K562 (cell line): ENCODE measurements around the gene RASGRP2. TPM values are rescaled to one million over a fixed set of nuclear protein-coding genes. Genes with fewer than 3 reads are reported as not detected.

Experiments used
- CBX3 ChIP-seq, 2 experiments: IDR thresholded peaks; 1 replicate in 1 of 2; 2 replicates in 1 of 2; pipeline ENCODE4 v1.6.1; 2012; ENCODE audit warnings: inconsistent platforms in 2 of 2, low read length in 2 of 2, borderline replicate concordance in 1 of 2, control low read depth in 1 of 2
- CEBPG ChIP-seq, 3 experiments: fragments of 200-800 bp in 1 of 3; sonication (Bioruptor generic) in 1 of 3; sonication (generic) in 1 of 3; formaldehyde crosslinking in 1 of 3; IDR thresholded peaks in 2 of 3; conservative IDR thresholded peaks in 1 of 3; 2 replicates each; pipeline versions ENCODE4 v1.6.1 to v1.8.0; 2016 to 2022; ENCODE audit warnings: missing compliant biosample characterization in 2 of 3, missing genetic modification characterization in 2 of 3, mild to moderate bottlenecking in 1 of 3, missing genetic modification reagents in 1 of 3
- CREB3L1 ChIP-seq: fragments of 450-650 bp; IDR thresholded peaks from 2 replicates; pipeline ENCODE4 v1.6.1; 2014; ENCODE audit warnings: low read depth, mild to moderate bottlenecking, moderate library complexity, borderline replicate concordance
- ERF ChIP-seq: fragments of 450-650 bp; formaldehyde crosslinking; IDR thresholded peaks from 2 replicates; pipeline ENCODE4 v1.4.0; 2020; ENCODE audit warnings: mild to moderate bottlenecking, mixed read lengths
- GMEB1 ChIP-seq: fragments of 250-450 bp; sonication (Bioruptor Pico); IDR thresholded peaks from 2 replicates; pipeline ENCODE4 v1.4.0; 2020; ENCODE audit warnings: mild to moderate bottlenecking
- HNRNPL ChIP-seq: fragments of 200-400 bp; formaldehyde crosslinking; IDR thresholded peaks from 2 replicates; pipeline ENCODE4 v1.6.1; 2017; ENCODE audit warnings: low read depth, mild to moderate bottlenecking, low read length
- HOMEZ ChIP-seq: fragments of 250-450 bp; sonication (Bioruptor Pico); IDR thresholded peaks from 2 replicates; pipeline ENCODE4 v1.4.0; 2020; ENCODE audit warnings: mild to moderate bottlenecking, moderate library complexity
- NR4A1 ChIP-seq, 2 experiments: fragments of 250-450 bp in 1 of 2; fragments of 450-650 bp in 1 of 2; sonication (Bioruptor Pico) in 1 of 2; IDR thresholded peaks; 2 replicates each; pipeline versions ENCODE4 v1.4.0 to v1.6.1; 2016 to 2020; ENCODE audit warnings: mild to moderate bottlenecking in 2 of 2, missing compliant biosample characterization in 1 of 2, missing genetic modification characterization in 1 of 2, moderate library complexity in 1 of 2
- RAD51 ChIP-seq: fragments of 450-650 bp; IDR thresholded peaks from 2 replicates; pipeline ENCODE4 v1.7.1; 2016; ENCODE audit warnings: low read depth, mild to moderate bottlenecking, borderline replicate concordance
- SMARCE1 ChIP-seq: fragments of 450-650 bp; IDR thresholded peaks from 2 replicates; pipeline ENCODE4 v1.7.1; 2016; ENCODE audit warnings: mild to moderate bottlenecking
- SRSF7 ChIP-seq: fragments of 200-400 bp; formaldehyde crosslinking; optimal IDR thresholded peaks from 2 replicates; pipeline ENCODE3; 2017; ENCODE audit warnings: mild to moderate bottlenecking, low read depth, low read length
- TARDBP ChIP-seq: fragments of 450-650 bp; IDR thresholded peaks from 2 replicates; pipeline ENCODE4 v1.6.1; 2016
- TFAM ChIP-seq: fragments of 250-450 bp; sonication (Bioruptor Pico); conservative IDR thresholded peaks from 2 replicates; pipeline ENCODE4 v1.5.0; 2021; ENCODE audit warnings: mild to moderate bottlenecking, moderate library complexity
- THRB ChIP-seq: fragments of 450-650 bp; formaldehyde crosslinking; conservative IDR thresholded peaks from 2 replicates; pipeline ENCODE4 v1.4.0; 2022; ENCODE audit warnings: mild to moderate bottlenecking, missing genetic modification characterization
- USF2 ChIP-seq: sonication (generic); formaldehyde crosslinking; IDR thresholded peaks from 2 replicates; pipeline ENCODE4 v1.5.0; 2020; ENCODE audit warnings: missing genetic modification reagents
- ZKSCAN8 ChIP-seq: fragments of 200-800 bp; sonication (Bioruptor generic); IDR thresholded peaks from 2 replicates; pipeline ENCODE4 v1.6.1; 2016; ENCODE audit warnings: missing genetic modification characterization, missing compliant biosample characterization
- ZNF124 ChIP-seq: sonication (generic); formaldehyde crosslinking; IDR thresholded peaks from 2 replicates; pipeline ENCODE4 v1.8.1; 2022; ENCODE audit warnings: missing genetic modification reagents
- ZNF217 ChIP-seq: sonication (generic); formaldehyde crosslinking; IDR thresholded peaks from 2 replicates; pipeline ENCODE4 v1.8.0; 2022; ENCODE audit warnings: mild to moderate bottlenecking, missing genetic modification reagents
- ZNF24 ChIP-seq: fragments of 450-650 bp; IDR thresholded peaks from 2 replicates; pipeline ENCODE4 v1.6.1; 2016
- ZNF717 ChIP-seq: fragments of 250-450 bp; sonication (Bioruptor Pico); IDR thresholded peaks from 2 replicates; pipeline ENCODE4 v1.5.0; 2021
- polyA plus RNA-seq, 8 experiments: library from polyadenylated mRNA; depleted of rRNA in 4 of 8; stranded (reverse) in 5 of 8; unstranded in 3 of 8; fragments of >200 nt; fragmentation: Nextera tagmentation in 2 of 8; fragmentation: Illumina TruSeq in 1 of 8; extraction: Ambion mirVana in 2 of 8; extraction: Trizol in 1 of 8; gene quantifications; 2 replicates each; pipeline versions ENCODE4 v1.2.1 to v1.2.3, GENCODE V29; 2011 to 2014; ENCODE audit warnings: inconsistent platforms in 1 of 8, missing spikeins in 1 of 8
- total RNA-seq, 7 experiments: library from RNA; depleted of rRNA in 6 of 7; stranded (reverse); fragments of >200 nt in 6 of 7; fragmentation: Illumina TruSeq in 2 of 7; extraction: Trizol in 2 of 7; gene quantifications; 2 replicates each; pipeline versions ENCODE4 v1.2.1 to v1.2.3, GENCODE V29; 2011 to 2021; ENCODE audit warnings: low replicate concordance in 1 of 7

RASGRP2 gene
- total and polyA plus RNA-seq, 9 of the 15 experiments (the other 6 are each of a cell fraction or from before 2014, with no cell fraction given), result 0.87 to 22.7 (median 5.5) TPM

- no peak for TF ChIP-seq CEBPG (CRISPR knock-in tag; IDR thresholded peaks at IDR 0.05)
- no peak for TF ChIP-seq CEBPG (tag; conservative IDR thresholded peaks at IDR 0.05 in 1 of 2, IDR thresholded peaks at IDR 0.05 in 1 of 2)
- TF ChIP-seq GMEB1, result no peak
- TF ChIP-seq HNRNPL, result no peak
- no peak for TF ChIP-seq TFAM (CRISPR knock-in tag)
- no peak for TF ChIP-seq ZNF124 (CRISPR knock-in tag)
- TF ChIP-seq ERF (CRISPR knock-in tag), result no peak
- peak; percentile 95 for TF ChIP-seq CREB3L1
- TF ChIP-seq HOMEZ (CRISPR knock-in tag), result no peak
- TF ChIP-seq CBX3 (IDR thresholded peaks at IDR 0.05; ENCODE audit: borderline replicate concordance in 1 of 2, low read length in 2 of 2), result no peak
- TF ChIP-seq RAD51, result no peak
- no peak for TF ChIP-seq ZKSCAN8 (CRISPR knock-in tag)
- TF ChIP-seq TARDBP, result no peak
- no peak for TF ChIP-seq ZNF717 (CRISPR knock-in tag)
- TF ChIP-seq NR4A1 (CRISPR knock-in tag; IDR thresholded peaks at IDR 0.05), result no peak
- TF ChIP-seq NR4A1 (tag; IDR thresholded peaks at IDR 0.05), result no peak
- no peak for TF ChIP-seq THRB (CRISPR knock-in tag)
- no peak for TF ChIP-seq SMARCE1
- no peak for TF ChIP-seq SRSF7
- no peak for TF ChIP-seq ZNF24
- TF ChIP-seq ZNF217 (CRISPR knock-in tag), result no peak
- no peak for TF ChIP-seq USF2 (CRISPR knock-in tag)
These were observed 34.7 kb upstream of the RASGRP2 start, which contains the start of gene SF1 (continued) for GRCh38 chr11:64778473-64779298.
